ENCODE results near the gene GLRA3.
"Not testable (repeated sequence)": the region's sequence is repeated elsewhere in the genome, so short reads cannot be mapped to it uniquely, and the experiment has no call there.

The GLRA3 gene

GRCh38 chr4:174635732-174636131 lies 193.3 kb downstream of the GLRA3 start:
- H3K27ac ChIP-seq: no peak overlapping the region
- no peak for TF ChIP-seq CTCF (conservative IDR thresholded peaks at IDR 0.05)
- TF ChIP-seq ZFX (IDR thresholded peaks at IDR 0.05): no peak

GRCh38 chr4:174633399-174633798 lies 195.6 kb downstream of the GLRA3 start:
- H3K27ac ChIP-seq: no peak overlapping the region
- TF ChIP-seq CTCF (conservative IDR thresholded peaks at IDR 0.05) (no peak), ZFX (IDR thresholded peaks at IDR 0.05) (no peak)

- peak; percentile 84 for TF ChIP-seq CTCF (conservative IDR thresholded peaks at IDR 0.05)
- TF ChIP-seq ZFX (IDR thresholded peaks at IDR 0.05): no peak
- no peak overlapping the region for H3K27ac ChIP-seq
Observed at GRCh38 chr4:174631901-174632758, 196.9 kb downstream of the GLRA3 start.

- not testable (repeated sequence) for H3K27ac ChIP-seq
Observed at GRCh38 chr4:174629907-174630450, 199.1 kb downstream of the GLRA3 start.

GRCh38 chr4:174629265-174629664 lies 199.8 kb downstream of the GLRA3 start:
- H3K27ac ChIP-seq: no peak overlapping the region
- TF ChIP-seq ZFX (IDR thresholded peaks at IDR 0.05) (no peak), CTCF (conservative IDR thresholded peaks at IDR 0.05) (no peak)

- no peak overlapping the region for H3K27ac ChIP-seq
- TF ChIP-seq ZFX (IDR thresholded peaks at IDR 0.05) (no peak), CTCF (conservative IDR thresholded peaks at IDR 0.05) (no peak)
Observed at GRCh38 chr4:174628191-174628590, 200.9 kb downstream of the GLRA3 start.

- TF ChIP-seq ZFX (IDR thresholded peaks at IDR 0.05) (no peak), CTCF (conservative IDR thresholded peaks at IDR 0.05) (no peak)
Observed at GRCh38 chr4:174627473-174627872, 201.6 kb downstream of the GLRA3 start.

More at GRCh38 chr4:174627473-174627872, 201.6 kb downstream of the GLRA3 start:
- no peak overlapping the region for H3K27ac ChIP-seq
